ENCODE measurements around the gene RASGEF1B. TPM values are rescaled to one million over a fixed set of nuclear protein-coding genes. Genes with fewer than 3 reads are reported as not detected.

The RASGEF1B gene
- total and polyA plus RNA-seq, 9 of the 15 experiments (the other 6 are each of a cell fraction or from before 2014, with no cell fraction given) = 0.04 to 0.57 (median 0.22) TPM

DNA sequence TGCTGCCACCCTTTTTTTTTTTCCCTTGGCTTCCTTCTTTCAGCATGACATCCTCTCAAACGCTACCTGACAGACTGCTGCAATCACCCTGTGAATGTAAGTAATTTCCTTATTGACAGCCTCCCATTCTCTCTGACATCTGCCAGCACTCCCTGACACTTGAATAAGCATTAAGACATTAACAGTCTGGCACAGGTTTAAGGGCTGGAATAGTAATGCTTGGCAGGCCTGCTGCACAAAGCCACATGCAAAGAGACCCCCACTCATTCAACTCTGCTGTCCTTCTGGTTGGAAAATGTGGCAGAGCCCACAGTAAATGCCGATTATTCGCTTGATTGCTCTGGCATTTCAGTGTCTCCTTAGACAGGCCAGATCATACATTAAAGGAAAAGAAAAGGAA is 28.1 kb upstream of the RASGEF1B start (continued):
- TF ChIP-seq, protein P1, sequence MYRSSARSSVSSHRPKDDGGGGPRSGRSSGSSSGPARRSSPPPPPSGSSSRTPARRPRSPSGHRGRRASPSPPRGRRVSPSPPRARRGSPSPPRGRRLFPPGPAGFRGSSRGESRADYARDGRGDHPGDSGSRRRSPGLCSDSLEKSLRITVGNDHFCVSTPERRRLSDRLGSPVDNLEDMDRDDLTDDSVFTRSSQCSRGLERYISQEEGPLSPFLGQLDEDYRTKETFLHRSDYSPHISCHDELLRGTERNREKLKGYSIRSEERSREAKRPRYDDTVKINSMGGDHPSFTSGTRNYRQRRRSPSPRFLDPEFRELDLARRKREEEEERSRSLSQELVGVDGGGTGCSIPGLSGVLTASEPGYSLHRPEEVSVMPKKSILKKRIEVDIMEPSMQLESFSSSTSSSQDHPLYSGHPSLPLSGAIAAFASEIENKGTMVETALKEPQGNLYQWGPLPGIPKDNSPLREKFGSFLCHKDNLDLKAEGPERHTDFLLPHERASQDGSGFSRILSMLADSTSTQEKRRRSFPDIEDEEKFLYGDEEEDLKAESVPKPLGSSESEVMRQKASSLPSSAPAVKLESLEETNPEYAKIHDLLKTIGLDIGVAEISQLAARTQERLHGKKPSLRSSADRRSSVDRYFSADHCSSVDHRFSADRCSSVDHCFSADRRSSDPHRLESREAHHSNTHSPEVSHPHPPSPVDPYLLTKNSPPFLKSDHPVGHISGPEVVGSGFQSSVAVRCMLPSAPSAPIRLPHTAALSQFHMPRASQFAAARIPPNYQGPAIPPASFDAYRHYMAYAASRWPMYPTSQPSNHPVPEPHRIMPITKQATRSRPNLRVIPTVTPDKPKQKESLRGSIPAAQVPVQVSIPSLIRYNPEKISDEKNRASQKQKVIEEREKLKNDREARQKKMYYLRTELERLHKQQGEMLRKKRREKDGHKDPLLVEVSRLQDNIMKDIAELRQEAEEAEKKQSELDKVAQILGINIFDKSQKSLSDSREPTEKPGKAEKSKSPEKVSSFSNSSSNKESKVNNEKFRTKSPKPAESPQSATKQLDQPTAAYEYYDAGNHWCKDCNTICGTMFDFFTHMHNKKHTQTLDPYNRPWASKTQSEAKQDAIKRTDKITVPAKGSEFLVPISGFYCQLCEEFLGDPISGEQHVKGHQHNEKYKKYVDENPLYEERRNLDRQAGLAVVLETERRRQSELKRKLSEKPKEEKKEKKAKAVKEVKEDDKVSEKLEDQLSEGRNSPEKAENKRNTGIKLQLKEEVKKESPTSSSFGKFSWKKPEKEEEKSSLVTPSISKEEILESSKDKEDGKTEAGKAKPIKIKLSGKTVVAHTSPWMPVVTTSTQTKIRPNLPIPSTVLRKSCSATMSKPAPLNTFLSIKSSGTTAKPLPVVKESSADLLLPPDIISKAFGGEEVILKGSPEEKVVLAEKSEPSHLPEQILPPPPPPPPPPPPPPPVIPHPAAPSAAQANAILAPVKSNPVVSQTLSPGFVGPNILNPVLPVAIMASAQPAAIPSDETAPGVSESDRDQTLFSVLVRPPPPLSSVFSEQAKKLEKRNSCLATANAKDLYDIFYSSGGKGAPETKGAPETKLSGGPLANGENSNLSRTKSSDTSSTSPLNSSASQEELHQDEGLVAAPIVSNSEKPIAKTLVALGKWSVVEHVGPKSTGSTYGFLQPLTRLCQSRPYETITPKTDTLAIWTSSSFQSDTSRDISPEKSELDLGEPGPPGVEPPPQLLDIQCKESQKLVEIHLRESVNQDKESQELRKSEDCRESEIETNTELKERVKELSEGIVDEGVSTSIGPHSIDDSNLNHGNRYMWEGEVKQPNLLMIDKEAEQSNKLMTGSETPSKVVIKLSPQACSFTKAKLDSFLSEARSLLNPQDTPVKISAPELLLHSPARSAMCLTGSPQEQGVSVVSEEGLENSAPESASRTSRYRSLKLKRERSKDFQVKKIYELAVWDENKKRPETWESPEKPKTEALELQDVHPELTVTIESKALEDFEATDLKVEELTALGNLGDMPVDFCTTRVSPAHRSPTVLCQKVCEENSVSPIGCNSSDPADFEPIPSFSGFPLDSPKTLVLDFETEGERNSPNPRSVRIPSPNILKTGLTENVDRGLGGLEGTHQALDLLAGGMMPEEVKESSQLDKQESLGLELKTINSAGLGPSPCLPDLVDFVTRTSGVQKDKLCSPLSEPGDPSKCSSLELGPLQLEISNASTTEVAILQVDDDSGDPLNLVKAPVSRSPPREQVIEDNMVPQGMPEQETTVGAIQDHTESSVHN (IDR thresholded peaks at IDR 0.05; ENCODE audit: borderline replicate concordance in 1 of 2, low read depth in 1 of 2) = no peak
- no peak for TF ChIP-seq ZNF75A (CRISPR knock-in tag; IDR thresholded peaks at IDR 0.05)
- TF ChIP-seq CBX3 (IDR thresholded peaks at IDR 0.05; ENCODE audit: borderline replicate concordance in 1 of 2, low read length in 2 of 2) = no peak
- TF ChIP-seq, protein P2, sequence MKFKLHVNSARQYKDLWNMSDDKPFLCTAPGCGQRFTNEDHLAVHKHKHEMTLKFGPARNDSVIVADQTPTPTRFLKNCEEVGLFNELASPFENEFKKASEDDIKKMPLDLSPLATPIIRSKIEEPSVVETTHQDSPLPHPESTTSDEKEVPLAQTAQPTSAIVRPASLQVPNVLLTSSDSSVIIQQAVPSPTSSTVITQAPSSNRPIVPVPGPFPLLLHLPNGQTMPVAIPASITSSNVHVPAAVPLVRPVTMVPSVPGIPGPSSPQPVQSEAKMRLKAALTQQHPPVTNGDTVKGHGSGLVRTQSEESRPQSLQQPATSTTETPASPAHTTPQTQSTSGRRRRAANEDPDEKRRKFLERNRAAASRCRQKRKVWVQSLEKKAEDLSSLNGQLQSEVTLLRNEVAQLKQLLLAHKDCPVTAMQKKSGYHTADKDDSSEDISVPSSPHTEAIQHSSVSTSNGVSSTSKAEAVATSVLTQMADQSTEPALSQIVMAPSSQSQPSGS (CRISPR knock-in tag; IDR thresholded peaks at IDR 0.05) = no peak
- TF ChIP-seq ETS2 (tag; IDR thresholded peaks at IDR 0.05; ENCODE audit: borderline replicate concordance, poor library complexity, severe bottlenecking) = no peak
- TF ChIP-seq ZNF124 (CRISPR knock-in tag; IDR thresholded peaks at IDR 0.05) = no peak
- no peak for TF ChIP-seq ZNF165 (CRISPR knock-in tag; IDR thresholded peaks at IDR 0.05; ENCODE audit: borderline replicate concordance)
- TF ChIP-seq POLR3G (IDR thresholded peaks at IDR 0.05; ENCODE audit: extremely low read depth, insufficient read length, insufficient replicate concordance) = no peak
- TF ChIP-seq HMG20A (CRISPR knock-in tag; conservative IDR thresholded peaks at IDR 0.05) = no peak
- TF ChIP-seq, protein P3, sequence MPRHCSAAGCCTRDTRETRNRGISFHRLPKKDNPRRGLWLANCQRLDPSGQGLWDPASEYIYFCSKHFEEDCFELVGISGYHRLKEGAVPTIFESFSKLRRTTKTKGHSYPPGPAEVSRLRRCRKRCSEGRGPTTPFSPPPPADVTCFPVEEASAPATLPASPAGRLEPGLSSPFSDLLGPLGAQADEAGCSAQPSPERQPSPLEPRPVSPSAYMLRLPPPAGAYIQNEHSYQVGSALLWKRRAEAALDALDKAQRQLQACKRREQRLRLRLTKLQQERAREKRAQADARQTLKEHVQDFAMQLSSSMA (CRISPR knock-in tag; IDR thresholded peaks at IDR 0.05) = no peak
- TF ChIP-seq, protein P4, sequence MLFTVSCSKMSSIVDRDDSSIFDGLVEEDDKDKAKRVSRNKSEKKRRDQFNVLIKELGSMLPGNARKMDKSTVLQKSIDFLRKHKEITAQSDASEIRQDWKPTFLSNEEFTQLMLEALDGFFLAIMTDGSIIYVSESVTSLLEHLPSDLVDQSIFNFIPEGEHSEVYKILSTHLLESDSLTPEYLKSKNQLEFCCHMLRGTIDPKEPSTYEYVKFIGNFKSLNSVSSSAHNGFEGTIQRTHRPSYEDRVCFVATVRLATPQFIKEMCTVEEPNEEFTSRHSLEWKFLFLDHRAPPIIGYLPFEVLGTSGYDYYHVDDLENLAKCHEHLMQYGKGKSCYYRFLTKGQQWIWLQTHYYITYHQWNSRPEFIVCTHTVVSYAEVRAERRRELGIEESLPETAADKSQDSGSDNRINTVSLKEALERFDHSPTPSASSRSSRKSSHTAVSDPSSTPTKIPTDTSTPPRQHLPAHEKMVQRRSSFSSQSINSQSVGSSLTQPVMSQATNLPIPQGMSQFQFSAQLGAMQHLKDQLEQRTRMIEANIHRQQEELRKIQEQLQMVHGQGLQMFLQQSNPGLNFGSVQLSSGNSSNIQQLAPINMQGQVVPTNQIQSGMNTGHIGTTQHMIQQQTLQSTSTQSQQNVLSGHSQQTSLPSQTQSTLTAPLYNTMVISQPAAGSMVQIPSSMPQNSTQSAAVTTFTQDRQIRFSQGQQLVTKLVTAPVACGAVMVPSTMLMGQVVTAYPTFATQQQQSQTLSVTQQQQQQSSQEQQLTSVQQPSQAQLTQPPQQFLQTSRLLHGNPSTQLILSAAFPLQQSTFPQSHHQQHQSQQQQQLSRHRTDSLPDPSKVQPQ (CRISPR knock-in tag; IDR thresholded peaks at IDR 0.05; ENCODE audit: borderline replicate concordance) = no peak
- no peak for TF ChIP-seq RBBP5 (IDR thresholded peaks at IDR 0.05; ENCODE audit: borderline replicate concordance, insufficient read depth, low read length, poor library complexity, severe bottlenecking)

All from K562 (cell line).